ENCODE data around the gene HMOX1.
A peak's percentile ranks its signal among the peaks of the same experiment; 100 is the strongest.

Gene HMOX1

GRCh38 chr22:35380537-35381423 lies at the start of gene HMOX1:
Gene HMOX1, plus strand, starts transcription at chr22:35381096. Its CDS starts 78 bp downstream, at chr22:35381174.
- DNase-seq: peak; percentile 46

- no peak for DNase-seq
Observed at GRCh38 chr22:35332278-35332677, 48.6 kb upstream of the HMOX1 start.

GRCh38 chr22:35333220-35333619 lies 47.7 kb upstream of the HMOX1 start:
- no peak for DNase-seq

- no peak for DNase-seq
Observed at GRCh38 chr22:35334004-35334403, 46.9 kb upstream of the HMOX1 start.

GRCh38 chr22:35335468-35335867 lies 45.4 kb upstream of the HMOX1 start:
- no peak for DNase-seq

GRCh38 chr22:35335936-35336781 lies 44.7 kb upstream of the HMOX1 start:
- DNase-seq: no peak

GRCh38 chr22:35337932-35338331 lies 43.0 kb upstream of the HMOX1 start:
- DNase-seq: no peak

GRCh38 chr22:35341090-35341874 lies 39.6 kb upstream of the HMOX1 start:
- DNase-seq: no peak

- no peak for DNase-seq
Observed at GRCh38 chr22:35342390-35342789, 38.5 kb upstream of the HMOX1 start.

GRCh38 chr22:35343664-35344550 lies 37.0 kb upstream of the HMOX1 start:
- no peak for DNase-seq

GRCh38 chr22:35344956-35345690 lies 35.8 kb upstream of the HMOX1 start:
- DNase-seq: no peak

GRCh38 chr22:35345808-35346505 lies 34.9 kb upstream of the HMOX1 start:
- no peak for DNase-seq

GRCh38 chr22:35346596-35347220 lies 34.2 kb upstream of the HMOX1 start:
- no peak for DNase-seq

GRCh38 chr22:35347462-35347861 lies 33.4 kb upstream of the HMOX1 start:
- DNase-seq: no peak

- DNase-seq: no peak
Observed at GRCh38 chr22:35348026-35348590, 32.8 kb upstream of the HMOX1 start.

GRCh38 chr22:35348703-35349102 lies 32.2 kb upstream of the HMOX1 start:
- DNase-seq: no peak

- DNase-seq: peak; percentile 23
Observed at GRCh38 chr22:35349368-35349703, 31.6 kb upstream of the HMOX1 start.

- no peak for DNase-seq
Observed at GRCh38 chr22:35349704-35350538, 31.0 kb upstream of the HMOX1 start.
